HCT116 (cell line): ENCODE data around the gene LGALS12. TPM values are rescaled to one million over a fixed set of nuclear protein-coding genes. Genes with fewer than 3 reads are reported as not detected.
"Not testable (repeated sequence)": the region's sequence is repeated elsewhere in the genome, so short reads cannot be mapped to it uniquely, and the experiment has no call there.

Experiments
- ATAC-seq: fragments of 200-7000 bp; cut with Tn5 transposase; 2 replicates; pipeline ENCODE4 v1.9.1; 2020; ENCODE audit warnings: mild to moderate bottlenecking, moderate library complexity
- BruUV-seq: library from RNA; stranded (reverse); fragments of 400-500 nt; replicated peaks from 2 replicates; lab custom pipeline; 2021; lab: Mats Ljungman, UMichigan
- CTCF ChIA-PET: fragments of 300-600 bp; sonication (Branson Sonifier 250); formaldehyde crosslinking; loops from one replicate; lab custom pipeline; 2021; ENCODE audit warnings: antibody characterized with exemption; lab: Charles Lee
- POLR2A ChIA-PET: fragments of 300-600, 350-600 bp; sonication (Branson Sonifier 250); formaldehyde crosslinking; loops from one replicate; lab custom pipeline; 2021; ENCODE audit warnings: antibody characterized with exemption; lab: Charles Lee
- RAD21 ChIA-PET, 2 experiments: fragments of 300-600 bp; sonication (Branson Sonifier 250); formaldehyde crosslinking; loops; one replicate each; lab custom pipeline; 2023; ENCODE audit warnings: low total read pairs in 2 of 2; ENCODE audit not compliant: uncharacterized antibody in 2 of 2, unreplicated experiment in 2 of 2, low non-redundant PET in 1 of 2; lab: Charles Lee
- DNase-seq: peaks from one replicate; pipeline ENCODE4 v3.0.0-alpha.2; 2010; ENCODE audit warnings: low read depth, low spot score
- H2AFZ ChIP-seq: fragments of 200-600 bp; shearing (Covaris generic), sonication (generic); 2 replicates; pipeline ENCODE4 v1.6.1; 2017; ENCODE audit warnings: low read depth, mixed run types, mixed read lengths, antibody characterized with exemption, low read length; ENCODE audit not compliant: poor library complexity, severe bottlenecking
- H3K27ac ChIP-seq: 2 replicates; pipeline ENCODE4 v1.5.1; 2012; ENCODE audit warnings: low read depth, low read length
- H3K27me3 ChIP-seq: fragments of 200-600 bp; sonication (generic); 2 replicates; pipeline ENCODE4 v1.6.1; 2016; ENCODE audit warnings: mixed run types, low read length, mixed read lengths; ENCODE audit not compliant: insufficient read depth
- H3K36me3 ChIP-seq, 2 experiments: fragments of 200-500 bp in 1 of 2; fragments of 200-600 bp in 1 of 2; sonication (Bioruptor generic) in 1 of 2; sonication (generic) in 1 of 2; 2 replicates each; pipeline versions ENCODE4 v1.5.1 to v1.6.1; 2014 to 2016; ENCODE audit warnings: low read length in 2 of 2, inconsistent platforms in 1 of 2, mixed read lengths in 1 of 2, mixed run types in 1 of 2; ENCODE audit not compliant: insufficient read depth in 2 of 2, control insufficient read depth in 1 of 2
- H3K4me1 ChIP-seq, 2 experiments: fragments of 200-600 bp in 1 of 2; sonication (generic) in 1 of 2; 2 replicates each; pipeline versions ENCODE4 v1.5.1 to v1.6.1; 2012 to 2017; ENCODE audit warnings: low read length in 2 of 2, inconsistent platforms in 1 of 2, mild to moderate bottlenecking in 1 of 2, mixed read lengths in 1 of 2, mixed run types in 1 of 2, moderate library complexity in 1 of 2; ENCODE audit not compliant: insufficient read depth in 2 of 2, control insufficient read depth in 1 of 2
- H3K4me2 ChIP-seq: fragments of 200-600 bp; sonication (generic); 2 replicates; pipeline ENCODE4 v1.6.1; 2017; ENCODE audit warnings: mixed run types, low read length, mixed read lengths
- H3K4me3 ChIP-seq, 2 experiments: fragments of 200-600 bp in 1 of 2; sonication (generic) in 1 of 2; replicated peaks in 1 of 2; 2 replicates each; pipeline ENCODE4 v1.5.1; 2011 to 2016; ENCODE audit warnings: low read length in 2 of 2, control low read depth in 1 of 2, low read depth in 1 of 2, mild to moderate bottlenecking in 1 of 2, mixed read lengths in 1 of 2, mixed run types in 1 of 2
- H3K79me2 ChIP-seq: fragments of 200-600 bp; sonication (generic); 2 replicates; pipeline ENCODE4 v1.6.1; 2017; ENCODE audit warnings: mild to moderate bottlenecking, mixed run types, low read length, moderate library complexity, mixed read lengths; ENCODE audit not compliant: insufficient read depth
- H3K9ac ChIP-seq: fragments of 200-600 bp; sonication (generic); 2 replicates; pipeline ENCODE4 v1.6.1; 2016; ENCODE audit warnings: low read length, mixed read lengths
- H3K9me2 ChIP-seq: fragments of 200-600 bp; sonication (generic), shearing (Covaris generic); 2 replicates; pipeline ENCODE4 v1.6.1; 2017; ENCODE audit warnings: mixed run types, mild to moderate bottlenecking, moderate library complexity; ENCODE audit not compliant: insufficient read depth
- H3K9me3 ChIP-seq, 2 experiments: fragments of 200-500 bp in 1 of 2; fragments of 200-600 bp in 1 of 2; sonication (Bioruptor generic) in 1 of 2; sonication (generic) in 1 of 2; 2 replicates each; pipeline ENCODE4 v1.6.1; 2014 to 2017; ENCODE audit warnings: low read length in 2 of 2, mixed read lengths in 2 of 2, inconsistent platforms in 1 of 2, low read depth in 1 of 2, mild to moderate bottlenecking in 1 of 2, mixed run types in 1 of 2, moderate library complexity in 1 of 2; ENCODE audit not compliant: control insufficient read depth in 1 of 2, insufficient read depth in 1 of 2
- H4K20me1 ChIP-seq: fragments of 200-600 bp; sonication (generic), shearing (Covaris generic); 2 replicates; pipeline ENCODE4 v1.6.1; 2017; ENCODE audit warnings: mixed run types, mild to moderate bottlenecking, moderate library complexity; ENCODE audit not compliant: insufficient read depth
- JUND ChIP-seq: IDR thresholded peaks from 2 replicates; pipeline ENCODE4 v1.6.1; 2012
- intact Hi-C: fragments of 100-400 bp; cut with micrococcal nuclease; formaldehyde crosslinking; loops from 2 replicates; pipeline ENCODE4 v1.10.0; 2022
- total RNA-seq: library from RNA; stranded (reverse); gene quantifications from one replicate; pipeline ENCODE4 v1.2.1, GENCODE V29; 2021; ENCODE audit not compliant: unreplicated experiment

Gene LGALS12
- total RNA-seq, 1 experiment from 2014 or later, result not detected

DNA sequence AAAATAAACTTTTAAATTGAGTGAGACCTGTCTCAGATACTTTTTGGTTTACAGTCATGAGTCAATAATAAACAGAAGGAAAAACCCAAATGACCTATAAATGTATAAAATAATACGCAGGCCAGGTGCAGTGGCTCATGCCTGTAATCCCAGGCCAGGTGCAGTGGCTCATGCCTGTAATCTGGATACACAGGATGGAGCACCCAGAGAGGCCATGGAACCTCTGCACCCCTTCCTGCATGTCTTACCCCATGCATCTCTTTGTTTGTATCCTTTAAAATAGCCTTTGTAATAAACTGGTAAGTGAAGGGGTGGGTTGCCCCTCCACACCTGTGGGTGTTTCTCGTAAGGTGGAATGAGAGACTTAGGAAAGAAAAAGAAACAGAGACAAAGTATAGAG, 21.8 kb downstream of the LGALS12 start:
- POLR2A ChIA-PET, result no interaction called here

DNA sequence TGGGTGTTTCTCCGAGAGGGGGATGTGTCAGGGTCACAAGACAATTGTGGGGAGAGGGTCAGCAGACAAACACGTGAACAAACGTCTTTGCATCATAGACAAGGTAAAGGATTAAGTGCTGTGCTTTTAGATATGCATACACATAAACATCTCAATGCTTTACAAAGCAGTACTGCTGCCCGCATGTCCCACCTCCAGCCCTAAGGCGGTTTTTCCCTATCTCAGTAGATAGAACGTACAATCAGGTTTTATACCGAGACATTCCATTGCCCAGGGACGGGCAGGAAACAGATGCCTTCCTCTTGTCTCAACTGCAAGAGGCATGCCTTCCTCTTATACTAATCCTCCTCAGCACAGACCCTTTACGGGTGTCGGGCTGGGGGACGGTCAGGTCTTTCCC, 22.3 kb downstream of the LGALS12 start:
- H3K27me3 ChIP-seq, H3K4me1 ChIP-seq, RAD21 ChIA-PET, H3K4me3 ChIP-seq, BruUV-seq, H3K79me2 ChIP-seq, H3K9me3 ChIP-seq, DNase-seq, intact Hi-C loops, H4K20me1 ChIP-seq, ATAC-seq, H3K4me2 ChIP-seq, H3K9ac ChIP-seq, H2AFZ ChIP-seq, CTCF ChIA-PET, POLR2A ChIA-PET, H3K9me2 ChIP-seq, H3K27ac ChIP-seq, H3K36me3 ChIP-seq: not testable (repeated sequence)

More for the DNA sequence above, 21.8 kb downstream of the LGALS12 start:
- Histone ChIP-seq H3K9me3 (no peaks in the 10 kb centered on the region), H3K79me2 (no peaks in the 10 kb centered on the region), H3K4me1 (peaks cover 0 to 8% of the 10 kb centered on the region in 2 experiments; a peak in 2 of 4 replicates), H3K27me3 (no peaks in the 10 kb centered on the region), H3K27ac (no peak overlapping the region), H2AFZ (no peak overlapping the region), H4K20me1 (no peaks in the 10 kb centered on the region), H3K4me3 (no peak overlapping the region), H3K9me2 (no peaks in the 10 kb centered on the region), H3K9ac (no peak overlapping the region), H3K4me2 (no peak overlapping the region), H3K36me3 (no peaks in the 10 kb centered on the region)
- intact Hi-C loops, result no loop called here
- no peak for TF ChIP-seq JUND
- DNase-seq (no peak), ATAC-seq (no peak)
- RAD21 ChIA-PET, result no interaction called here
- BruUV-seq, result no TSS peak
- CTCF ChIA-PET, result no interaction called here

DNA sequence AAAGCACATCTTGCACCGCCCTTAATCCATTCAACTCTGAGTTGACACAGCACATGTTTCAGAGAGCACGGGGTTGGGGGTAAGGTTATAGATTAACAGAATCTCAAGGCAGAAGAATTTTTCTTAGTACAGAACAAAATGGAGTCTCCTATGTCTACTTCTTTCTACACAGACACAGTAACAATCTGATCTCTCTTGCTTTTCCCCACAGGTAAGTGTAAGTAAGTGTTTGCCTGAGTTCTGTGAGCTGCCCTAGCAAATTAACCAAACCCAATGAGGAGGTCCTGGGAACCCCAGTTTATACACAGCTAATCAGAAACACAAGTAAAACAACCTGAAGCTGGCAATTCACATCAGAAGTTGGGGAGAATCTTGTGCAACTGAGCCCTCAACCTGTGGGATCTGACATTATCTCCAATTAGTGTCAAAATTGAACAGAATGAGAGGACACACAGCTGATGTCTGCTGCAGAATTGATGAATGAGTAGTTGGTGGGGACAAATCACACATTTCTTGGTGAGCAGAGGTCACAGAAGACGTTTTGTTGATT, 22.9 kb downstream of the LGALS12 start:
- not testable (repeated sequence) for H3K4me2 ChIP-seq

DNA sequence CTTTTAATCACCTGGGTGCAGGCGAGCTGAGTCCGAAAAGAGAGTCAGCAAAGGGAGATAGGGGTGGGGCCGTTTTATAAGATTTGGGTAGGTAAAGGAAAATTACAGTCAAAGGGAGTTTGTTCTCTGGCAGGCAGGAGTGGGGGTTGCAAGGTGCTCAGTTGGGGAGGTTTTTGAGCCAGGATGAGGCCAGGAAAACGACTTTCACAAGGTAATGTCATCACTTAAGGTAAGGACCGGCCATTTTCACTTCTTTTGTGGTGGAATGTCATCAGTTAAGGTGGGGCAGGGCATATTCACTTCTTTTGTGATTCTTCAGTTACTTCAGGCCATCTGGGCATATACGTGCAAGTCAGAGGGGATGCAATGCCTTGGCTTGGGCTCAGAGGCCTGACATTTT, 23.5 kb downstream of the LGALS12 start:
- H3K27me3 ChIP-seq, POLR2A ChIA-PET, H3K4me1 ChIP-seq, H3K79me2 ChIP-seq, H3K9me3 ChIP-seq, intact Hi-C loops, H3K4me3 ChIP-seq, BruUV-seq, ATAC-seq, H3K9ac ChIP-seq, H3K27ac ChIP-seq, RAD21 ChIA-PET, H2AFZ ChIP-seq, H4K20me1 ChIP-seq, H3K4me2 ChIP-seq, H3K36me3 ChIP-seq, DNase-seq, CTCF ChIA-PET, H3K9me2 ChIP-seq: not testable (repeated sequence)

More for the DNA sequence above, 22.9 kb downstream of the LGALS12 start:
- CTCF ChIA-PET, H3K4me3 ChIP-seq, intact Hi-C loops, ATAC-seq, RAD21 ChIA-PET, H3K79me2 ChIP-seq, DNase-seq, POLR2A ChIA-PET, BruUV-seq, H3K27ac ChIP-seq, H2AFZ ChIP-seq, H3K9me2 ChIP-seq, H3K4me1 ChIP-seq, H3K9ac ChIP-seq, H4K20me1 ChIP-seq, H3K9me3 ChIP-seq, H3K36me3 ChIP-seq, H3K27me3 ChIP-seq: not testable (repeated sequence)
